ENCODE data around the gene VAC14.

The VAC14 gene

GRCh38 chr16:70710422-70711210 is 90.3 kb downstream of the VAC14 start:
- in situ Hi-C loops (cut with HindIII; ENCODE audit: low sequenced_read_pairs), result no loop called here

GRCh38 chr16:70709942-70710341 is 91.0 kb downstream of the VAC14 start:
- in situ Hi-C loops (cut with HindIII; ENCODE audit: low sequenced_read_pairs), result no loop called here

- in situ Hi-C loops (cut with HindIII; ENCODE audit: low sequenced_read_pairs), result no loop called here
Measured at GRCh38 chr16:70709457-70709856, 91.5 kb downstream of the VAC14 start.

- in situ Hi-C loops (cut with HindIII; ENCODE audit: low sequenced_read_pairs), result no loop called here
Measured at GRCh38 chr16:70708366-70709246, 92.4 kb downstream of the VAC14 start.

GRCh38 chr16:70706948-70707465 is 94.0 kb downstream of the VAC14 start:
- in situ Hi-C loops (cut with HindIII; ENCODE audit: low sequenced_read_pairs), result no loop called here

- in situ Hi-C loops (cut with HindIII; ENCODE audit: low sequenced_read_pairs), result no loop called here
Measured at GRCh38 chr16:70705056-70705455, 95.9 kb downstream of the VAC14 start.

- in situ Hi-C loops (cut with HindIII; ENCODE audit: low sequenced_read_pairs), result no loop called here
Measured at GRCh38 chr16:70704586-70704985, 96.4 kb downstream of the VAC14 start.

GRCh38 chr16:70703835-70704381 is 97.0 kb downstream of the VAC14 start:
- in situ Hi-C loops (cut with HindIII; ENCODE audit: low sequenced_read_pairs), result no loop called here

- in situ Hi-C loops (cut with HindIII; ENCODE audit: low sequenced_read_pairs), result no loop called here
Measured at GRCh38 chr16:70703041-70703834, 97.7 kb downstream of the VAC14 start.

- in situ Hi-C loops (cut with HindIII; ENCODE audit: low sequenced_read_pairs), result no loop called here
Measured at GRCh38 chr16:70702624-70703023, 98.3 kb downstream of the VAC14 start.

- in situ Hi-C loops (cut with HindIII; ENCODE audit: low sequenced_read_pairs), result no loop called here
Measured at GRCh38 chr16:70701998-70702397, 99.0 kb downstream of the VAC14 start.

- in situ Hi-C loops (cut with HindIII; ENCODE audit: low sequenced_read_pairs), result no loop called here
Measured at GRCh38 chr16:70701596-70701995, 99.4 kb downstream of the VAC14 start.

- in situ Hi-C loops (cut with HindIII; ENCODE audit: low sequenced_read_pairs), result no loop called here
Measured at GRCh38 chr16:70701036-70701435, 99.9 kb downstream of the VAC14 start.

GRCh38 chr16:70700101-70701020 is 100.6 kb downstream of the VAC14 start:
- in situ Hi-C loops (cut with HindIII; ENCODE audit: low sequenced_read_pairs), result no loop called here

GRCh38 chr16:70699696-70700095 is 101.3 kb downstream of the VAC14 start:
- in situ Hi-C loops (cut with HindIII; ENCODE audit: low sequenced_read_pairs), result loop anchor here (5.0 kb wide), 1 partner anchor 63 kb away; no protein-coding TSS in a partner anchor

GRCh38 chr16:70698901-70699300 is 102.1 kb downstream of the VAC14 start:
- in situ Hi-C loops (cut with HindIII; ENCODE audit: low sequenced_read_pairs), result loop anchor here (5.0 kb wide), 1 partner anchor 63 kb away; no protein-coding TSS in a partner anchor

- in situ Hi-C loops (cut with HindIII; ENCODE audit: low sequenced_read_pairs), result loop anchor here (5.0 kb wide), 1 partner anchor 65 kb away; no protein-coding TSS in a partner anchor
Measured at GRCh38 chr16:70697594-70698170, 103.3 kb downstream of the VAC14 start.

- in situ Hi-C loops (cut with HindIII; ENCODE audit: low sequenced_read_pairs), result loop anchor here (5.0 kb wide), 1 partner anchor 65 kb away; no protein-coding TSS in a partner anchor
Measured at GRCh38 chr16:70696952-70697593, 103.9 kb downstream of the VAC14 start.
